Stimulated activated CD8-positive, alpha-beta memory T cell treated with anti-CD3 and anti-CD28 coated beads, Interleukin-15, amount 100 ng/mL, for 24 hours (primary cell): Measurements from ENCODE around the gene NFRKB.
"Not testable (repeated sequence)": the region's sequence is repeated elsewhere in the genome, so short reads cannot be mapped to it uniquely, and the experiment has no call there.

Source experiments
- DNase-seq: peaks from one replicate; pipeline ENCODE4 v3.0.0-alpha.2; 2020; ENCODE audit warnings: low read depth

The NFRKB gene

DNA sequence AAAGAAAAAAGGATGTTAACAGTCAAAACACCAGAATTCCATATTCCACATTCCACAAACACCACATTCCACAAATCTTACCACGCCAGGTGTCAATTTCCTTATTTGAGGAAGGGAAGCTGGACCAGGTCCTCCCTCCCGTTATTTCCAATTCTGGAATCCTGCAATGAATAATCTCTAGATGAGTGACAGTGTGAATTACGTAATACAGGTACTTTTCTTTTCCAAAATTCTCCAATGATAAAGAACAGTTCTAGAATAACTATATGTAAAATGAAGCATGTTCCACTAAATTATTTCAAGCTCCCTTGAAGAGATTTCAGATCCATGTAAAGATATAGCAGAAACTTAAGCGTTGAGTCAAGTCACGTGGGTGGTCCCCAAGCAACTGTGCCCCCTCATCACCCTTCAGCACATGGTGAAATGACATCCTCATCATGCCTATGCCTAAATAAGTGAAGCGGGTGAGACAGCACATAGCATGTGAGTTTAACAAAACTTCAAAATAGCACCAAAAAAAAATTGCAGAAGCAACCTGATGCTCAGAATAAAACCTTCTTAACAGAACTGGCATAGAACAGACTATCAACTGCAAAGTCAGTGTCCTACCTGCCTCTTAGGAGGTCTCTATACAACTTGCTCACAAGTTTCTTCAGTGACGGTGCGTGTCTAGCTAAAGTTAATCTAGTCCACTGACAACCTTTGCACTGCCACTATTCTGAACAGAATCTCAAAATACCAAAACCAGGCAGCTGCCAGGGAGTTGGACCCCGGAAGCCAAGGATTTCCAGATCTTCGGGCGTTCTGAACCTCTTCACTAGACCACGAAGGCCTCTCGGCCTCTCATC lies 876 bp downstream of the NFRKB start:
- no peak for DNase-seq

DNA sequence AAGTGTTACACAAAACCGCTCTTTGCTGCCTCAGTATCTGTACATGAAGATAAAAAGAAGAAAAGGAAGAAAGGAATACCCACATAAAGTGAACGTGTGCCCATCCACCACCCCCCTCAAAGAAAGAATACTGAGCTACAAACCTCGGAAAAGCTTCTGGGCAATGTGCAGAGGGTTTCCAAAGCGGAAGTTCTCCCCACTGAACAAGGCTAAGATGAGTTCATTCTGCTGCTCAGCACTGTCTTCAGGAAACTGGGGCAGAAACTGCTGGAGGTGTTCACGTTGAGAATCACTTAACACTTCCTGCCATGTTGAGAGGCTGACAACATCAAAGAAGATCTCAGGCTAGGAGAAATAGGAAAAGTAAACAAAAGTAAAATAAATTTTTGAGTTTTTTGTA lies 6.9 kb downstream of the NFRKB start:
- no peak for DNase-seq

DNA sequence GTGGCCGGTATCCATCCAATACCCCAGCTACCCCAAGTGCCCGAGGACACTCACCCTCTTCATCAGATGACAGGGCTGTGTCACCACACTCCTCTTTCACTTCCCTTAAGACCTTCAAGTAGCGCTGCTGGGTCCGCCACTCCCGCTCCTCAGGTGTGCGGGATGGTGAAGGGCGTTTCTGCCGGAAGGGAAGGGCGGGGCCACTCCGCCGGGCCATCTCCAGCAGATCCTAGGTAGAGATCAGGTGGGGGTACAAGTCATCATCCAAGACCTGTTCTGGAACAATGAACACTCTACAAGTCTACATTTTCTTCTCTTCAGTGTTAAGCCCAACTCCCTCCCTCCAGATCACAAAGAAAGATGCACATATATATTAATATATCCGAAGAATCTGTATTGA lies 10.0 kb downstream of the NFRKB start:
- no peak for DNase-seq

DNA sequence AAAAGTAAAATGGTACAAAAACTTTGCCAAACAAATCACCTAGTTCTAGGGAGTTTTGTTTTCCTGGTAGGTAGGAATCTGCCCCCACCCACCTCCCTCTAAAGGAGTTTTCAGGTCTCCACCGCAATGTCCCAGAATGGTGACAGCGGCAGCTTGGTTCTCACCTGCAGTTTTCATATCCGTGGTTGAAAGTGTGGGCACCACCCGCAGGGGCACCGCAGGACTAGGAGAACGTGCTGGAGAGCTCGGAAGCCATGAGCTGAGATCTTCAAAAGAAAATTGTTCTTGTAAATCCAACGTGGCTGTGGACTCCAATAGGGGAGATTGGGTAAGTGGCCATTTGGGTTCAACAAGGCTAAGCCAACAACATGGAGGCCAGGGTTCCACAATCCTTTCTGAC lies 10.8 kb downstream of the NFRKB start:
- no peak for DNase-seq

DNA sequence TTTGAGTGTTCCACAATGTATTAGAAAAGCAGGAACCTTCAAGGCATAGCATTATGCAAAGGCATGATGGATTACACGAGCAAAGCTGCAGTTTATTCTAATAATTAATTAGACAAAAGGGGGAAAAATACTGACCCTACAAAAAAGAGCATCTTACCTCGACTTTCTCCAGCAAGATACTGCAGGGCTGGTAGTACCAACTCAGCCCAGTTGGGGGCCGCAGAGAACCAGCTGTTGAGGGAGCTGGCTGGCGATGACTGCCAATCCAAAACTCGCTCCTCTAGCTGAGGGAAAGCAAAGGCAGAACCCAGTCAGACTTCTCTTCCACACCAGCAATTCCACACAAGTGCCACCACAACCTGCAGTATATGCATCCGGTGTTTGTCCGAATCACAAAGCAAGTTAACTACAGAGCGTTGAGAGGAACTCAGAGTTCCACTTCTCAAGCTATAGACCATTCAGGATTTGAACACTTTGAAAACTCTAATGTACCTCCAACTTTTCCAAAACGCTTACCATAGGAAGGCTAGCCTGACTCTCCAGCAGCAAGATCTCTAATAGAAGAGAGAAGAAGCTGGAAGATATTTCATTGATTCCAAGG lies 13.7 kb downstream of the NFRKB start:
- no peak for DNase-seq

DNA sequence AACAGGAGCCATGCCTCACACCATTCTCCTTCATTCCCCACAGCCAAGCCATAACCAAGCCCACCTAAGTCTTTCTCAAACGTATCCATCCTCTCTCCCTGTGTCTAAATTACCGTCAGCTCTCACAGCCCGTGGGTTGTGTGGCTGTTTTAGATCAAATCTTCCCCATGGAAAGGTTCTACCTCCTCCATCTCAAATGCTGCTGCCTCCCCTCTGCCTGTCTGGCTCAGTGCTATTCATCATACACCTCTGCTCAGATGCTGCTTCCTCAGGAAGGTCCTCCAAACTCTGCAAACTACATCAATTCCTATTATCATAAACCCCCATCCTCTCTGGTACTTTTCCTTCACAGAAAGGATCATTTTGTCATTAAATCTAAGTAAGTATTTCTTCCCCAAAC lies 15.1 kb downstream of the NFRKB start:
- no peak for DNase-seq

DNA sequence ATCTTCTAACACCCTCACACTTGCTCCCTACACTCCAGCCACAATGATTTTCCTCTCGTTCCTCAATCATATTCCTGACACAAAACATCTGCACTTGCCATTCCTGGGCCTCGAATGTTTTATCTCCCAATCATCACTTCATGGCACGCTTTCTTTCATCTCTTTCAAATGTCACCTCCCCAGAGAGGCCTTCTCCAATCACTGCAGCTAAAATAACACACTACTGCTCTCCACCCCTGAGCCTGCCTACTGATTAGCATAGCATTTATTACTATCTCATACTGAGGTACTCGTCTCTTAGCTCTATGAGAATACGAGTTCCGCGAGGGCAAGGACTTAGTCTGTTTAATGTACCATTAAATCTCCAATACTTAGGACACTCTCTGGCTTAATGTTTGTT lies 23.5 kb downstream of the NFRKB start:
- no peak for DNase-seq

DNA sequence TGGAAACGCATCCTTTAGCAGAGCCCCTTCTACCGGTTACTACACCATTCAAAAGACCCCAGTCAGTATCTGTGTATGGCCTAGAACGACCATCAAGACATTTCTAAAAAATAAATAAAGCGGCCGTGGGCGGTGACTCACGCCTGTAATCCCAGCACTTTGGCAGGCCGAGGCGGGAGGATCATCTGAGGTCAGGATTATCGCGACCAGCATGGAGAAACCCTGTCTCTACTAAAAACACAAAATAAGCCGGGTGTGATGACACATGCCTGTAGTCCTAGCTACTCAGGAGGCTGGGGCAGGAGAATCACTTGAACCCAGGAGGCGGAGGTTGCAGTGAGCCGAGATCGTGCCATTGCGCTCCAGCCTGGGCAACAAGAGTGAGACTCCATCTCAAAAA lies 26.8 kb downstream of the NFRKB start:
- not testable (repeated sequence) for DNase-seq

DNA sequence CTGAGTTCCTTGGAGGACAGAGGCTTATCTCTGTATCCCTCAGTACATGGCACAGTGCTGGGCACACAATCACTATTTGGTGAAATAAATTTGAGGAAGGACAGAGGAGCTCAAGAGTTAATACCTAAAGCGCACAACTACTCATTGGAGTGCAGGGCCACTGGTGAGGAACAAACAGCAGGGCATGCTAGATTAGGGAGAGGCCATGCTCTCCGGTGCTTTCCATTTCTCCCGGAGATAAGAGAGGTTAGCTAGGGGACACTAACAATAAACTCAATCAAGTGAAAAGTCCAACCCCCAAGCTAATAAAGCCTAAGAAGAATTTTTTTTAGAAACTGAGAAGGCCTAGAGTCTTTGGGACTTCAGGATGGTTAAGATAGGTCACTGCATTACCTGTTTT lies 29.1 kb downstream of the NFRKB start:
- DNase-seq, result no peak

DNA sequence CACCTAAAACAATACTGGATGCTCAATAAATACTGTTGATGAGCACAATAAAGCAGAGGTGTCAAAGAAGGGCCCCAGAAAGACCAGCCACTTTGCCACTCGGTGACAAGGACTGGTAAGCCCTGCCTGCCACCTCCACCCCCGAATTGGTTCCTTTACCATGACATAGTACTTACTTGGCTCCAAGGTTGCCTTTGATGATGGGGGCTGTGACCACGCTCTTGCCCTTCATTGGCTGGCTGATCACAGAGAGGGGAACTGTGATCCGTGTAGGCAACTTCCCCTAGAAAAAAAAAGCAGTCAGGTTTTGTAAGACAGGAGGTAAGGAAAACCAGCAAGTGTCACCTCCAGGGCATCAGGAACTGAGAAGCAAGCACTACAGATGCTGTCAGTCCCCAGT lies 29.7 kb downstream of the NFRKB start:
- no peak for DNase-seq

DNA sequence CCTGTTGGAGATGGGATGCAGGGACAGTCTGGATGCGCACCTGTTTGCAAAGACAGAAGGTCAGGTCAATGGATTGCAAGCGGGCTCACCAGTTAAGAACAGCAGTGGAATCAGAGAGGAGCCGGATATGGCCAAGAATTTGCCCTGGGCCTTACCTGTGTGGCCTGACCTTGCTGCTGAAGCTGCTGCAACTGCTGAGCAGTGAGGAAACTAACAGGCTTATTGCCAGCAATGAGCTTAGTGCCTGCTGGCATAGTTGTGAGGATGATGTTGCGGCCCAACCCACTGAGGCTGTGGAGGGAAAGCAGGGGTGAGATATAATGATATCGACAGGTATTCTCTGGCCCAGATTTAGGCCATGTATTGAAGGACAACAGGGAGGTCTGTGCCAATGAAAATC lies 30.6 kb downstream of the NFRKB start:
- no peak for DNase-seq

DNA sequence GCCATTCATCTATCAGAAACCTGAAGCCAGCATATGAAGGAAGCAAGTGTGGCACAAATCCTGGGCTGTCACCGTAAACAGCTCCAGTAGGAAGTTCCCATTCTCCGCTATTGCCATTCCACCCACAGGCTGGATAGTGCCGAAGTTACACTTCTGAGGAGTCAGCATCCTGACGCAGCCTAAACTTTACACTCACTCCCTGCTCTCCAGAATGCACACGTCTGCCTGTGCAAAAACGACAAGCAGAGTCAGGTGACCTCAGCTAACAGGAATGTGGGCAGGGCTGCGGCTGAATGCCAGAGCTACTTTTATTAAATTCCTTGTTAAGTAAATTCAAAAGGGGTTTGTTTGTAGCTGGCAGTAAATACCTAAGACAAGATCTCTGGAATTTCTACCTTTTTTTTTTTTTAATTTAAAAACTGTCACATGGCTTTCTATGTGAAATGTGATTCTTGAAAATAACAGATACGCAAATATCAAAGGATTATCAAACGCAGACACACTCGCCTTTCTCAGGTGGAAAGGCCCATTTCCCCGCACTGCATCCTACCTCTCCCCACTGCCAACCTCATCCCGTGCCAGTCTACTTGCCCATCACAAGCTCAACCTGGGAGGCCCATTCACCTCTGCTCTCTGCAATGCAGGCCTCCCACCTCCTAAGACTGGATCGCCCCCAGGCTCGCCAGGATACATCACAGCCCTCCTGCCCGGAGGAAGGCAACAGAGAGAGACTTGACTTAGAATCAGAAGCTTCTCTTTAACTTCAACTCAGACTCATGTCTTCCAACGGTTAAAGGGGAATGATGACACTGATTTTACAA lies 33.5 kb downstream of the NFRKB start:
- no peak for DNase-seq

DNA sequence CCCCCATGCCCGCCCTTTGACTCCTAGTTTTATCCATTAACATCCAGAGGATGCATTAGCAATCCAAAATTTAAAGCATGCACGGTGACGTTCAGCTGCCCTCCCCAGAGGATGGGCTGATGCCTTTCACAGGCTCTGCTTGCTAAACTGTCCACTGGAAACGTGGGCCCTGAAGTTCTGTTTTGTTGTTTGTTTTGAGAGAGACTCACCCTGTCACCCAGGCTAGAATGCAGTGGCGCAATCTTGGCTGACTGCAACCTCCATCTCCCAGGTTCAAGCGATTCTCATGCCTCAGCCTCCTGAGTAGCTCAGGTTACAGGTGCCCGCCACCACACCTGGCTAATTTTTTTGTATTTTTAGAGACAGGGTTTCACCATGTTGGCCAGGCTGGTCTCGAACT lies 39.3 kb downstream of the NFRKB start:
- DNase-seq, result no peak

DNA sequence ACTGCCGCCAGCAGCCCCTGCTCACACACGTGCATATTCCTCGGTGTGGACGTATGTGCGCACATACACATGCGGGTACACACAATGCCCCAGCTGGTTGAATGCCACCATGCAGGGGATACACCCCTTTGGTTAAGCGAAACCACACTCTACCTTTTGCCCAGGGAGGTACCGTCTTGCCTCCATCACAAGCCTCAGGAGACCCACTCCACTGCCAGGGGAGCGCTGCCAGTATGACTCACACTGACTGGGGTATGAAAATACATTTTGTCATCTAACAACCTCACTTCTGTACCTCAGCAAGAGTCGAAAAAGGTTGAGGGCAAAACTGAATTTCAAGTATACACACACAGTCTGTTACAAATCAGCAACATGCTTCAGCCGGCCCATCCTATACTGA lies 40.3 kb downstream of the NFRKB start:
- no peak for DNase-seq

DNA sequence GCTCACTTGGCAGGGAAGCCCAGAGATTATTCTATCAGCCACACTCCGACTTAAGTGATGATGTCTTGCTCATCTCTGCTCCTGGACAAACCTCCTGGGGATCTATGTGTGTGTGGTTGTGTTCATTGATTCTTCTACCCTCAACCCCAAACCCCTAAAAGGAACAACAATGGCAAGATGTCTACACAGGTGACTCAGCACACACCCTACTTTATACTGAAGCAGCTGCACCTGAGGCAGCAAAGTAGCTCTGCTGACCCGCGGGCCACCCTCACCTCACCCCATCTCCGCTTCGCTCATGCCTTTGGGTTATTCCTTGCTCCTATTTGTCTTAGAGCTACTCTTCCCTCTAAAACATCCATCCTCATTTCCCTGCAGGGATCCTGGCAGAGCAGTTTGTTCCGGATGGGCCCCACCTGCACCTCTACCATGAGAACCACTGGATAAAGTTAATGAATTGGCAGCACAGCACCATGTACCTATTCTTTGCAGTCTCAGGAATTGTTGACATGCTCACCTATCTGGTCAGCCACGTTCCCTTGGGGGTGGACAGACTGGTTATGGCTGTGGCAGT lies 41.1 kb downstream of the NFRKB start:
- no peak for DNase-seq

DNA sequence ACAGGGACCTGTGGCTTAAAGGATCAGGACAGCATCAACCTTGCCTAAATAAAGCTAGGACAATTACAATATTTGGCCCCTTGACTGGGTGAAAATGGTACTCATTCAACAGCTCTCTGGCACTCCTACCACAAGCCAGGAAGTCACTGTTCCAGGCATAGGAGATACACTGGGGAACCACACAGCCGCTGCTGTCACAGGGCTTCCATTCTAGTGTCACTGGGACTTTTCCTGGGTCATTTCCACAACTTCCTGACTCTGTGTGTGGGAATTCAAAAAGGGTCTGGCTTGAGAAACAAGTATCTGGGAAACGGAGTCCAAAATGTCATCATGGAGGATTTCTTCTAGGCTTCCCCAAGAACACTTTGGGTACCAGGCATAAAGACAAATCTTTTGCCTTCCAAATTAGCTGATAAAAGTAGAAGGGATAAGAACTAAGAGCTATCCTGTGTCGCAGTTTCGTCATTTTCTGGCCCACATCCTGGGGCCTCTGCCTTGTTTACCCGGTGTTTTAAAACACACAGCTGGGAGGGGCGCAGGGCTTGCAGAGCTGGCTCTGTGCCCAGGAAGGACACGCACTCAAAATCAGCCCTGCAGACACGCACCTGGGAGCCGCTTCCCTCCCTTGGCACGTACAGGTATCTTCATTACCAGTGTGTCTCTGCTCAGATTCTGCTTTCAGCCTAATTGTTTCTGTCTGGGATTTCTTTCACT lies 41.7 kb downstream of the NFRKB start:
- no peak for DNase-seq

DNA sequence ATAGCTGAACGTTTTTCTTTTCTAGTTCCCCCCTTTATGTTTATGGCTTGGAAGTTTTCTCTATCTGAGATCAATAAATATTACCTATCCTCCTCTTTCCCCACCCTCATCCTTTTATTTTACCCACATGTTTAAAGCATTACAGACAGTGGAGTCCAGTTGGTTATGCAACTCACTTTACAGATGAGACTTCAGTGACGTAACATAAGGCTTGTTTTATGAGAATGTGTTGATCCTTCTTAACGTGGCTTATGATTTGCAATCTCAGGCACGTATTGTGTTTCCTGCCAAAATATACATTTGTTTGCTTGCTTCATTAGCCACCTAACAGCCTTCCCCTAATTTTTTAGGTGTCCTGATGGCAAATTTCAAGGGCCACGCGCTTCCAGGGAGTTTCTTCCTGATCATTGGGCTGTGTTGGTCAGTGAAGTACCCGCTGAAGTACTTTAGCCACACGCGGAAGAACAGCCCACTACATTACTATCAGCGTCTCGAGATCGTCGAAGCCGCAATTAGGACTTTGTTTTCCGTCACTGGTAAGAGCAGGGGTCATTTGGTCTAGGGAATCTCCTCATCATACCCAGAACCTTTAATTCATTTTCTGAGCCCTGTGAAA lies 43.1 kb downstream of the NFRKB start:
- no peak for DNase-seq

DNA sequence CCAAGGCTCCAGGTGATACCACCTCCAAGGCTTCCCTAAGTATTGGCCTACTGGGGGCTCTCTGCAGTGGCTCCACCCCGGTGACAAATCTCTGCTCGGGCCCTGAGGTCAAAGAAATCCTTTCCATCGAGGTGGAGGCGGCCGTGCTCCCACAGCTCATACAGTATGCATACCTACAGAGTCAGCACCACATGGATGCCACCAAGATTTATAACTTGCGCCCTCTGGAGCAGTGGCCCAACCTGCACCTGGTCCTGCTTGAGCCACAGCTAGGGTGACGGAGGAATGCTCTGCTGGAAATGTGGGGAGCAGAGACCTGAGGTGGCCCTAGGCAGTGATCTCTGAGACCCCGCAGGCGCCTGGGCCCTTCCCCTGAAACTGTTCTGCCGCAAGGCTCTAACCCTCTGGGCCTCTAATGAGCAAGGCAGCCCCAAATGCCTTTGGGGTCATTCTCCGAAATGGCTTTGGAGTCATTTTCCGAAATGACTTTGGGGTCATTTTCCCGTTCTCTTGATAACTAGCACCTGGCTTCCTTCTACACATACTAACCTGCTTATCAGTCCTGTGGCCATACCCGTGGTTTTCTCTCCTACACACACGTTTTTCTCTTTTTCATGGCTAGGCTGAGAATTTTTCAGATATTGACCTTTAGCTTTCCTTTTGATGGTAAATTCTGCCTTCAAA lies 45.8 kb downstream of the NFRKB start:
- DNase-seq, result no peak

DNA sequence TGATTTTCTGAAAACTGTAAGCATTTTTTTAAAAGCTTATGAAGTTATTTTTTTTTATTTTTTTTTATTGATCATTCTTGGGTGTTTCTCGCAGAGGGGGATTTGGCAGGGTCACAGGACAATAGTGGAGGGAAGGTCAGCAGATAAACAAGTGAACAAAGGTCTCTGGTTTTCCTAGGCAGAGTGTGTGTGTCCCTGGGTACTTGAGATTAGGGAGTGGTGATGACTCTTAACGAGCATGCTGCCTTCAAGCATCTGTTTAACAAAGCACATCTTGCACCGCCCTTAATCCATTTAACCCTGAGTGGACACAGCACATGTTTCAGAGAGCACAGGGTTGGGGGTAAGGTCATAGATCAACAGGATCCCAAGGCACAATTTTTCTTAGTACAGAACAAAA lies 48.0 kb downstream of the NFRKB start:
- not testable (repeated sequence) for DNase-seq

DNA sequence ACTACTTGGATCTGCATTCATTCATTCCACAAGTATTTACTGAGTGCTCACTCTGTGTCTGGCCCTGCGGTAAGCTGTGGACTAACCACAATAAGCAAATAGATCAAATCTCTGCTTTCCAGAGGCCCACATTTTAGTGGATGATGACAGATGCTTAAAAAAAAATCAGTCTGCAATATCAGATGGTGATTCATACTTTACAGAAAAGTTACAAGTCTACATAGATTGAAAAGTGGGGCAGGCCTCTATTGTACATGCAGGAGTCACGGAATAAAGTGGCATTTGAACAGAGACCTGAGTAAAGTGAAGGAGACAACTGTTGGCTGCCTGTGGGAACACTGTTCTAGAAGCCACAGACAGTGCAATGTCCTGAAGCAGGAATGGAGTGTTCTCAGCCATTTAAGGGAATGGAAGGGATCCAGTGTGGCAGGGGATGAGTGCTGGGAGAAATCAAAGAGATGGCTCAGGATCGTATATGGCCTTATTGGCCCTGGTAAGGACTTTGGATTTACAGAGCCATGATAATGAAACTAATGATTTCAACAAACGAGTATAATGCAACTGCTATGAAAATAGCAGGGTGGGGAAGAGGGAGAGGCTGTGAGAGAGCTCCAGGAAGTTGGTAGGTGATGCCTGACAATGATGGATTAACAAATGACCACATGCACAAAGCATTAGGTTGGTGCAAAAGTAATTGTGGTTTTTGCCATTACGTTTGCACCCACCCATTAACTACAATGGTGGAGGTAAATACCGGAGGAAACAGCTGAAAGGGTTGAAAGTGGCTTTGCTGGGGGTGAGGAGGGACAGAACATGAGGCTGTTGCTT lies 48.7 kb downstream of the NFRKB start:
- DNase-seq, result no peak
